Common myeloid progenitor, CD34-positive (primary cell): ENCODE results near the gene SLC6A9.

Experiments
- CTCF ChIA-PET: fragments of 350-600 bp; sonication (Branson Sonifier 250); formaldehyde crosslinking; loops from one replicate; lab custom pipeline; 2021; ENCODE audit warnings: antibody characterized with exemption; lab: Charles Lee
- POLR2A ChIA-PET: fragments of 350-600 bp; sonication (Branson Sonifier 250); formaldehyde crosslinking; loops from one replicate; lab custom pipeline; 2021; ENCODE audit warnings: antibody characterized with exemption; lab: Charles Lee
- DNase-seq, 3 donors: peaks; one replicate each; pipeline versions ENCODE4 v3.0.0 to v3.0.0-alpha.2; 2013
- H3K27ac ChIP-seq, 2 experiments: 1 replicate in 1 of 2; 2 replicates in 1 of 2; pipeline ENCODE4 v1.7.0; 2013; ENCODE audit warnings: inconsistent platforms in 2 of 2, low read length in 2 of 2, mild to moderate bottlenecking in 2 of 2, low read depth in 1 of 2, moderate library complexity in 1 of 2; ENCODE audit not compliant: severe bottlenecking in 2 of 2, insufficient read depth in 1 of 2, poor library complexity in 1 of 2
- H3K27me3 ChIP-seq, 5 experiments: replicated peaks in 2 of 5; 1 replicate in 3 of 5; 2 replicates in 2 of 5; pipeline versions ENCODE4 v1.6.1 to v1.7.0; 2013; ENCODE audit warnings: low read length in 4 of 5, mild to moderate bottlenecking in 2 of 5, moderate library complexity in 2 of 5, inconsistent platforms in 1 of 5; ENCODE audit not compliant: insufficient read depth in 5 of 5, control insufficient read depth in 4 of 5
- H3K36me3 ChIP-seq, 4 experiments: 1 replicate in 2 of 4; 2 replicates in 2 of 4; pipeline versions ENCODE4 v1.6.1 to v1.7.0; 2013; ENCODE audit warnings: low read length in 3 of 4, control low read depth in 1 of 4, mild to moderate bottlenecking in 1 of 4; ENCODE audit not compliant: control insufficient read depth in 4 of 4, insufficient read depth in 4 of 4
- H3K4me1 ChIP-seq, 4 experiments: 1 replicate in 3 of 4; 2 replicates in 1 of 4; pipeline versions ENCODE4 v1.6.1 to v1.7.1; 2013; ENCODE audit warnings: low read length in 3 of 4, mild to moderate bottlenecking in 3 of 4, control low read depth in 1 of 4, inconsistent platforms in 1 of 4, moderate library complexity in 1 of 4; ENCODE audit not compliant: control insufficient read depth in 4 of 4, insufficient read depth in 4 of 4; ENCODE audit errors: control extremely low read depth in 1 of 4
- H3K4me3 ChIP-seq, 7 experiments: 1 replicate in 4 of 7; 2 replicates in 3 of 7; pipeline versions ENCODE4 v1.5.1 to v1.7.0; 2013; ENCODE audit warnings: mild to moderate bottlenecking in 7 of 7, low read length in 6 of 7, moderate library complexity in 6 of 7, inconsistent platforms in 2 of 7, low read depth in 2 of 7, control low read depth in 1 of 7; ENCODE audit not compliant: insufficient read depth in 4 of 7, control insufficient read depth in 1 of 7; ENCODE audit errors: extremely low read depth in 1 of 7
- H3K9me3 ChIP-seq, 5 experiments: 1 replicate in 4 of 5; 2 replicates in 1 of 5; pipeline versions ENCODE4 v1.6.1 to v1.7.1; 2013; ENCODE audit warnings: low read length in 4 of 5, mild to moderate bottlenecking in 2 of 5, inconsistent platforms in 1 of 5, low read depth in 1 of 5, moderate library complexity in 1 of 5; ENCODE audit not compliant: control insufficient read depth in 4 of 5, insufficient read depth in 2 of 5; ENCODE audit errors: control extremely low read depth in 1 of 5
- WGBS: methylation state at CpG from one replicate; pipeline ENCODE4 v1.1.5; 2013; ENCODE audit not compliant: insufficient coverage; 5-methylcytosine and 5-hydroxymethylcytosine counted together

SLC6A9 gene

DNA sequence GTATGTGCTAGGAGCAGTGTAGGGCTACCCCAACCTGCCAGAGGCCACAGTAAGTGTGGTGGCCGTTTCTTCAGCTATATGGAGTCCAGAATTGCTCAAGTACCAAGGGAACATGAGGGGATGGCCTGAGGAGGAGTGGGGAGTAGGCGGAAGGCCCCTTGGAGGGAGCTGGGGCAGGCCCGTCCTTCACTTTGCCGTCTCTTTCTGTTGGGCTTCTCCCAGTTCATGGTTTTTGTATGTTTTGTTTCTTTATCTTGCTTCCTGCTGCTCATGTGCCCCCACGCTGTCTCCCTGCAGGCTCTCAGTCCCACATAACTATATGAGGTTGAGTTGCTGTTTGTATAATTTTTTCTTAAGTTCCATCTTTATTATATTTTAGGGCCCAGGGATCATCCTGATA is 67.4 kb downstream of the SLC6A9 start:
- H3K36me3 ChIP-seq: peaks cover 0 to 51% (median 34%) of the 10 kb centered on the region in 4 experiments
- 100% methylated on average over 2 of the region's 5 CpGs for WGBS
- POLR2A ChIA-PET: no interaction called here

DNA sequence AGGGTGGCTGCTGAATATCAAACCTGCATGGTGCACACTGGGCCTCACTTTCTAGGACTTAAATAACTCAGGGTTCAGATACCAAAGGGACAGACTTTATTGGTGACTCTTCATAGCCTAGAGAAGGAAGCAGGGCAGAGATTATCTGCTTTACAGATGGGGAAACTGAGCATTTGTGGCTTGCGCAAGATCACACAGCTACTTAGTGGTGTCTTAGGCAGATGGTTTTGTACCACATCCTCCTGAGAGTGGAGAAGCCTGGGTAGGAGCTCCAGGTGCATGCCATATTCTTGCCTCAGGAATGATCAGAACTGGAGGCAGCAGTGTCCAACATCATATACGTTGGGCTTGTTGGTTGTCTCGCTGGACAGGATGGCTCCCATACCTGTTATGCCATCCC is 68.3 kb downstream of the SLC6A9 start:
- CTCF ChIA-PET: interaction anchor here (1.0 to 2.0 kb wide), 2 partner anchors 7 to 10 kb away, joined by 4 to 11 read pairs; no protein-coding TSS in a partner anchor
- Histone ChIP-seq H3K36me3 (peaks cover 0 to 60% (median 39%) of the 10 kb centered on the region in 4 experiments), H3K4me1 (peaks cover 0 to 2% (median 0%) of the 10 kb centered on the region in 4 experiments)

More for the DNA sequence above, 67.4 kb downstream of the SLC6A9 start:
- no peak overlapping the region for H3K4me3 ChIP-seq
- CTCF ChIA-PET: interaction anchor here (0.6 to 2.0 kb wide), 3 partner anchors 8 to 16 kb away, joined by 3 to 11 read pairs (median 6); no protein-coding TSS in a partner anchor
- DNase-seq: no peak
- H3K27ac ChIP-seq: no peak overlapping the region
- peaks cover 0 to 2% (median 0%) of the 10 kb centered on the region in 4 experiments for H3K4me1 ChIP-seq
- no peaks in the 10 kb centered on the region for H3K27me3 ChIP-seq
- H3K9me3 ChIP-seq: no peaks in the 10 kb centered on the region

DNA sequence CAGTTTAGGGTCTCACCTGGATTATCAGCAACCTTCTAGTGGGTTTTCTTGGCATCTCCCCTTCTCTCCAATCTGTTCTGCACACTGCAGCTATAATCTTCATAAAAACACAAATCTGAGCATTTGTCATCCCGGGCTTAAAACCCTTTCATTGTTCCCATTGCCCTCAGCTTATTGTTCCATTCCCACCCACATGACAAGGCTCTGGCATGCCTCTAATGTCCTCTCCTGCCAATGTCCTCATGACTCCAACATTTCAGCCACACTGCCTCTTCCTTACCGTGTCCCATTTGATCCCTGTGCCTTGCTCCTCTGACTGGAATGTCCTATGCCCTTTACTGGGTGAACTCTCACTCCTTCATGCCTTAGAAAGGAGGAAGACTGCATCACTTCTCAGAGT is 68.9 kb downstream of the SLC6A9 start:
- ChIA-PET POLR2A (no interaction called here), CTCF (no interaction called here)
- Histone ChIP-seq H3K27me3 (no peaks in the 10 kb centered on the region), H3K36me3 (peaks cover 0 to 67% (median 41%) of the 10 kb centered on the region in 4 experiments), H3K27ac (no peak overlapping the region), H3K4me1 (peaks cover 0 to 2% (median 0%) of the 10 kb centered on the region in 4 experiments), H3K9me3 (no peaks in the 10 kb centered on the region), H3K4me3 (no peak overlapping the region)
- WGBS: 94% methylated on average over 2 of the region's 2 CpGs
- DNase-seq: no peak

More for the DNA sequence above, 68.3 kb downstream of the SLC6A9 start:
- Histone ChIP-seq H3K9me3 (no peaks in the 10 kb centered on the region), H3K27ac (no peak overlapping the region), H3K4me3 (no peak overlapping the region), H3K27me3 (no peaks in the 10 kb centered on the region)
- 94% methylated on average over 3 of the region's 3 CpGs for WGBS
- POLR2A ChIA-PET: no interaction called here
- DNase-seq: no peak

DNA sequence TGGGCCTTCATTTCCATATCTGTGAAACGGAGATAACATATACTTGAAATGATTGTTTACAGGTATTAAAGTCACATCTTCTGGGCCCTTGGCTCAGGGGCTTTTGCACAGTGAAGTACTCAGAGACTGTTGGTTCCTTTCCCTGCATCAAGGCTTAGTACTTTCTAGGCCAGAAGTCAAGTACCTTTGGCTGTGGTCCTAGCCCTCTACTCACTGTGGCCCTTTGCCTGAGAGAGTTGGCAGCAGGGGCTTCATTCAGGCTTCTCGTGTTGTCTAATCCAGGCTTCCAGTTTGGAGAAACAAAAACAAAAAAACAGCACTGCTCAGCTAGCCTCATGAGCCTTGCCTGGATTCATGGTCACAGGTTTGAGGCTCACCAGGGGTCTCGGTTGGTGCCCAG is 69.6 kb downstream of the SLC6A9 start:
- peaks cover 0 to 2% (median 0%) of the 10 kb centered on the region in 4 experiments for H3K4me1 ChIP-seq
- DNase-seq: no peak
- CTCF ChIA-PET: no interaction called here
- peaks cover under 1 to 72% (median 41%) of the 10 kb centered on the region in 4 experiments for H3K36me3 ChIP-seq
- H3K4me3 ChIP-seq: no peak overlapping the region
- no peaks in the 10 kb centered on the region for H3K9me3 ChIP-seq
- H3K27ac ChIP-seq: no peak overlapping the region
- POLR2A ChIA-PET: no interaction called here
- WGBS: 100% methylated on average over 3 of the region's 3 CpGs
- H3K27me3 ChIP-seq: no peaks in the 10 kb centered on the region

DNA sequence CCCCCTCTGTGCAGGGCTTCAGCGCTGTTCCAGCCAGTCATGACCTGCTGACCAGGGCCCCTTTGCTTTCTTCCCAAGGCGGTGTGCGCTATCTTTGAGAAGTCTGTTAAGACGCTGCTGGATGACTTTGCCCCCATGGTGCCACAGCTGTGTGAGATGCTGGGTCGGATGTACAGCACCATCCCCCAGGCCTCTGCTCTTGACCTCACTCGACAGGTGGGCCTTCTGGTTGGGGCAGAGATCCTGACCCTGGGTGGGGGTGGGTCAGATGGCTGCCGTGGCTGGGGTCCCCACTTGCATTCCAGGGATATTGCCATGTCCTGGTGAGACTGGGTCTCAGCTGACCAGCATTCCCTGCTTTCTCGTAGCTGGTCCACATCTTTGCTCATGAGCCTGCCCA is 70.5 kb downstream of the SLC6A9 start:
- Histone ChIP-seq H3K4me1 (peaks cover 0 to 2% (median 0%) of the 10 kb centered on the region in 4 experiments), H3K27me3 (no peaks in the 10 kb centered on the region), H3K36me3 (peaks cover 3 to 72% (median 45%) of the 10 kb centered on the region in 4 experiments), H3K9me3 (no peaks in the 10 kb centered on the region), H3K4me3 (no peak overlapping the region), H3K27ac (no peak overlapping the region)
- DNase-seq: no peak
- 97% methylated on average over 8 of the region's 8 CpGs for WGBS
- POLR2A ChIA-PET: no interaction called here
- CTCF ChIA-PET: no interaction called here

DNA sequence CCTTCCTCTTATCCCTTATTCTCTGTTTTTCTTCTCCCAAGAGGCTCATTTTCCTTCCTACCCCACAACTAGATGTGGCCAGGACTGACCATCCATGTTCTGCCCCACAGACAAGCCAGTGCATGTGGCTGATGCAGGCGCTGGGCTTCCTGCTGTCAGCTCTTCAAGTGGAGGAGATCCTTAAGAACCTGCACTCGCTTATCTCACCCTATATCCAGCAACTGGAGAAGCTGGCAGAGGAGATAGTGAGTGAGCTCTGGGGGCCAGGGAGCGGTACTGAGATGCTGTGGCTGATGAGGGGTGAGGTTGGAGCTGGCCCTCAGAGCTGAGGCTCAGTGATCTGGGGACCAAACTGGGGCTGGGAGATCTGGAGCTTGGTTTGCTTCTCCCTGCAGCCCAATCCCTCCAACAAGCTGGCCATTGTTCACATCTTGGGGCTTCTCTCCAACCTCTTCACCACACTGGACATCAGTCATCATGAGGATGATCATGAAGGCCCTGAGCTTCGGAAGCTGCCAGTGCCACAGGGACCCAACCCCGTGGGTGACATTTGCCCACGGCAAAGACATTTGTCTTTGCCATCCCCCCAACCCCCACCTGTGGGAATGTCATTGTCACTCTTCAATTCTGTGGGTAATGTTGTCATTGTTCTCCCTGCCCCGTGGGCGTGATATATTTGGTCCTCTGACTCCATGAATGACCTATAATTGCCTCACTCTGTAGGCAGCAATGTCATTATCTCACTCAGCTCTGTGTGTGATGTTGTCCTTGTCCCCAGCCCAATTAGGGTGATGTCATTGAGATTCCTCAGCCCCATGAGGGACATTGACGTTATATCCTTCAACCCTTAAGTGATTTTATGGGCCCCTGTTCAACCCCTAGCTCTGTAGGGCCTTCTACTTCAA is 72.7 kb downstream of the SLC6A9 start:
- DNase-seq: no peak
- ChIA-PET POLR2A (no interaction called here), CTCF (interaction anchor here (1.6 to 3.7 kb wide), 4 partner anchors 11 to 25 kb away, joined by 5 to 22 read pairs (median 6); partner anchors contain the start of genes ARTN, DPH2 and IPO13)
- no peaks in the 10 kb centered on the region for H3K27me3 ChIP-seq
- H3K4me1 ChIP-seq: peaks cover 0 to 2% (median 0%) of the 10 kb centered on the region in 4 experiments
- H3K27ac ChIP-seq: no peak overlapping the region
- no peak overlapping the region for H3K4me3 ChIP-seq
- WGBS: 96% methylated on average over 5 of the region's 9 CpGs
- H3K36me3 ChIP-seq: peaks cover 3 to 59% (median 44%) of the 10 kb centered on the region in 4 experiments
- H3K9me3 ChIP-seq: no peaks in the 10 kb centered on the region
